GM13976 (cell line): ENCODE data around the gene AP3B1.

Experiments used
- DNase-seq: peaks from one replicate; pipeline ENCODE4 v3.0.0; 2012; ENCODE audit warnings: low spot score
- CTCF ChIP-seq: IDR thresholded peaks from 2 replicates; pipeline ENCODE4 v1.5.1; 2012; ENCODE audit warnings: borderline replicate concordance, mild to moderate bottlenecking; ENCODE audit not compliant: insufficient read depth; ENCODE audit errors: extremely low read depth, missing control alignments, control extremely low read depth
- in situ Hi-C: fragments of 300-500 bp; cut with MboI; formaldehyde crosslinking; loops from one replicate; pipeline ENCODE4 v1.12.0; 2022; ENCODE audit warnings: low sequenced_read_pairs, mixed read lengths, inconsistent platforms; ENCODE audit not compliant: unreplicated experiment

AP3B1 gene

GRCh38 chr5:78334811-78335210, 40.3 kb upstream of the AP3B1 start:
- in situ Hi-C loops = no loop called here
- no peak for TF ChIP-seq CTCF
- DNase-seq = no peak

- no peak for DNase-seq
- in situ Hi-C loops = no loop called here
- TF ChIP-seq CTCF = no peak
These were observed 37.1 kb upstream of the AP3B1 start for GRCh38 chr5:78331523-78332080.

- no peak for TF ChIP-seq CTCF
- DNase-seq = no peak
- in situ Hi-C loops = no loop called here
These were observed 34.2 kb upstream of the AP3B1 start for GRCh38 chr5:78328585-78329173.

GRCh38 chr5:78327761-78328510, 33.4 kb upstream of the AP3B1 start:
- TF ChIP-seq CTCF = no peak
- DNase-seq = no peak
- in situ Hi-C loops = no loop called here

- in situ Hi-C loops = no loop called here
These were observed 32.4 kb upstream of the AP3B1 start for GRCh38 chr5:78326930-78327329.

GRCh38 chr5:78323241-78323640, 28.7 kb upstream of the AP3B1 start:
- TF ChIP-seq CTCF = no peak
- in situ Hi-C loops = no loop called here
- DNase-seq = no peak

More at GRCh38 chr5:78326930-78327329, 32.4 kb upstream of the AP3B1 start:
- DNase-seq = no peak
- TF ChIP-seq CTCF = no peak
